BE2C (cell line): ENCODE data around the gene IL1RAPL2.

Source experiments
- DNase-seq: peaks from one replicate; pipeline ENCODE4 v3.0.0-alpha.2; 2020
- H3K27me3 ChIP-seq: fragments of 250-450 bp; sonication (Bioruptor Pico); 2 replicates; pipeline ENCODE4 v1.5.1; 2020; ENCODE audit warnings: mild to moderate bottlenecking
- H3K36me3 ChIP-seq: fragments of 250-450 bp; sonication (Bioruptor Pico); 2 replicates; pipeline ENCODE4 v1.5.1; 2020; ENCODE audit warnings: mild to moderate bottlenecking
- H3K4me1 ChIP-seq: fragments of 250-450 bp; sonication (Bioruptor Pico); 2 replicates; pipeline ENCODE4 v1.5.1; 2020
- H3K4me3 ChIP-seq: 2 replicates; pipeline ENCODE4 v1.5.1; 2011; ENCODE audit warnings: low read depth, low read length
- H3K9me3 ChIP-seq: fragments of 250-450 bp; sonication (Bioruptor Pico); 2 replicates; pipeline ENCODE4 v1.5.1; 2020
- CTCF ChIP-seq: IDR thresholded peaks from 2 replicates; pipeline ENCODE4 v1.5.1; 2012; ENCODE audit warnings: mild to moderate bottlenecking, low read depth, low read length

IL1RAPL2 gene

GRCh38 chrX:104684077-104684476 lies 118.1 kb downstream of the IL1RAPL2 start:
- no peak for DNase-seq
- Histone ChIP-seq H3K4me1 (no peaks in the 10 kb centered on the region), H3K4me3 (no peak overlapping the region), H3K9me3 (no peaks in the 10 kb centered on the region), H3K36me3 (no peaks in the 10 kb centered on the region), H3K27me3 (no peaks in the 10 kb centered on the region)
- no peak for TF ChIP-seq CTCF

DNA sequence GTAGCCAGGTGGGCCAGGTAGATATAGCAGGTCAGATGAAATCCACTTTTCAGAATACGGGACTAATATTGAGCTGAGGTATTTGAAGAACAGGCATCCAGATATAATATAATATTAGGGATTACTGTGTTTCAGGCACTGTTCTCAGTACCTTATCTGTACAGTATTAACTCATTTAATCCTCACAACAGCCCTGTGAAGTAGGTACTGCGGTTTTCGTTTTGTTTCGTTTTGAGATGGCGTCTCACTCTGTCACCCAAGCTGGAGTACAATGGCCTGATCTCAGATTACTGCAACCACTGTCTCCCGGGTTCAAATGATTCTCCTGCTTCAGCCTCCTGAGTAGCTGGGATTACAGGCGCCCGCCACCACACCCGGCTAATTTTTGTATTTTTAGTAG lies 129.6 kb downstream of the IL1RAPL2 start:
- Histone ChIP-seq H3K36me3 (no peaks in the 10 kb centered on the region), H3K27me3 (no peaks in the 10 kb centered on the region), H3K4me1 (no peaks in the 10 kb centered on the region), H3K4me3 (no peak overlapping the region), H3K9me3 (no peaks in the 10 kb centered on the region)
- DNase-seq, result no peak
- no peak for TF ChIP-seq CTCF

DNA sequence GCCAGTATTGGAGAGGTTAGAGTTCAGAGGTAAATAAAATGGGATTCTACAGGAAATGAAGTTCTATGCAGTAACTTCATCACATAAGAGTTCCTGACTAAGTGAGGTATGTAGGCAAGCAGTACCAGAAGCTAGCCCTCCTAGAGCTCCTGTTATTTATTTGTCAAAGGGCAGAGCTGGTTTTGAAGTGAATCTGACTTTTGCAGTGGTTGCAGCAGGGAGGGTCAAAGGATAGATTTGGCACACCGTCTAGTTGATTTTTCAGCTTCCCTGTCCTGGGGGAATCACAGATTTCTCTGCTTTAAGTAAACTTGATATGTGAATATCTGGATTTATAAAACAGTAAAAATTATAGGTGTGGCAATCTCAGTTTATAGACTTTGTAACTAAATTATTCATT lies 130.7 kb downstream of the IL1RAPL2 start:
- Histone ChIP-seq H3K9me3 (no peaks in the 10 kb centered on the region), H3K27me3 (no peaks in the 10 kb centered on the region), H3K36me3 (no peaks in the 10 kb centered on the region), H3K4me3 (no peak overlapping the region), H3K4me1 (no peaks in the 10 kb centered on the region)
- no peak for TF ChIP-seq CTCF
- DNase-seq, result no peak

DNA sequence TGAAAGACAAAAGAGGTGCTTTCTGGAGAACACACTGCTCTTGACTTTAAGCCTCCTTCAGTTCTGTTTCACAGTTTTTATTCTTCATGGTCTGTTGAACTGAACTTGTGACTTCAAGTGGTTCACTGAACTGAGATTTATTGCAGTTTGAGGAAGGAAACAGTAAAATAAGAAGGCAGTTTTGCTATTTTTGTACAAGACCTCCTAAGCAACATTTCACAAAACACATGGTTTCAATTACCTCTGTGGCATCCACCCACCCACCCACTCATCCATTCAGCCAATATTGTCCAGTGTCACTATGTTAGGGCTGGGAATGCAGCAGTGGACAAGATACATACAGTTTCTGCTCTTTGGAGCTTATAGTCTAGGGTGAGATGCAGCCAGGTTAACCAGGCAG lies 131.3 kb downstream of the IL1RAPL2 start:
- no peak for DNase-seq
- no peak overlapping the region for H3K4me3 ChIP-seq
- no peaks in the 10 kb centered on the region for H3K27me3 ChIP-seq
- H3K4me1 ChIP-seq, result no peaks in the 10 kb centered on the region
- TF ChIP-seq CTCF, result no peak
- no peaks in the 10 kb centered on the region for H3K9me3 ChIP-seq
- no peaks in the 10 kb centered on the region for H3K36me3 ChIP-seq

GRCh38 chrX:104707042-104707441 lies 141.0 kb downstream of the IL1RAPL2 start:
- Histone ChIP-seq H3K36me3 (no peaks in the 10 kb centered on the region), H3K4me1 (no peaks in the 10 kb centered on the region), H3K27me3 (no peaks in the 10 kb centered on the region), H3K9me3 (no peaks in the 10 kb centered on the region), H3K4me3 (no peak overlapping the region)
- no peak for TF ChIP-seq CTCF
- no peak for DNase-seq

DNA sequence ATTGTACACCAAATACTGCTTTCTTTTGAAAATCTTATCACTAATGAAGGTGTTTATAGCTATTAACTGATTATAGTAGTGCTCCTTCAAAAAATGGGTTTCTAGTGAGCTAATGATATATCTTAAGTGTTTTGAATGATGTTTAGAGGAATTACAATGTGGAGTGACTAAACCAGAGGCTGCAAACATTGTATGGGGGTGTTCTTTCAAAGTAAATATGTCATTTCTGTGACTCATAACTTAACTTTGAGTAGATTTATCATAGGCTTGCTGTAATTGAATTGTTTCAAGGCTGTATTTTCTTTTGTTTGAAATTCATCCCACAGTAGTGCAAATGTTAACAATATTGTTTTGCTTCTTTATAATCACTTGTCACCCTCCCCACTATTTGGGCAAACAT lies 141.6 kb downstream of the IL1RAPL2 start:
- no peak for DNase-seq
- Histone ChIP-seq H3K4me1 (no peaks in the 10 kb centered on the region), H3K9me3 (no peaks in the 10 kb centered on the region), H3K4me3 (no peak overlapping the region), H3K36me3 (no peaks in the 10 kb centered on the region), H3K27me3 (no peaks in the 10 kb centered on the region)
- no peak for TF ChIP-seq CTCF
